Midbrain (tissue), 1 donor: ENCODE measurements around the gene MTMR6.

Experiments
- DNase-seq: peaks from one replicate; lab custom pipeline; 2025; lab: John Stamatoyannopoulos, UW

MTMR6 gene

DNA sequence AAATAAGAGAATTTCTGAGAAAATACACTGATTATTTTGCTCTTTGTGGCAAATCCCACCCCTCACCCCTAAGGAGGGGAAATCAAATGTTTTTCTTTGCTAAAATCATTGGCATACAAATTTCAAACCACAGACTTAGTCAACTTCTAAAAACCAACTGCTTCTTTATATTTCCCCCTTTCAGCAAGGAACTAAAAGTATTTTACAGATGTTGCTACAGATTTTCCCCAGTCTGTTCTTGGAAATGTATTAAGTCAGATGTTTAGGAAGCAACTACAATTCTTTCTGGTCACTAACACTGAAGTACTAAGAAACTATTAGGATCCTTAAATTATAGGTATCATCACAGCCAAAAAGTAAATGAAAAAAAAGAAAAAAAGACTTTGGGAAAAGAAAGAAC, 6.9 kb downstream of the MTMR6 start:
- DNase-seq: no peak

DNA sequence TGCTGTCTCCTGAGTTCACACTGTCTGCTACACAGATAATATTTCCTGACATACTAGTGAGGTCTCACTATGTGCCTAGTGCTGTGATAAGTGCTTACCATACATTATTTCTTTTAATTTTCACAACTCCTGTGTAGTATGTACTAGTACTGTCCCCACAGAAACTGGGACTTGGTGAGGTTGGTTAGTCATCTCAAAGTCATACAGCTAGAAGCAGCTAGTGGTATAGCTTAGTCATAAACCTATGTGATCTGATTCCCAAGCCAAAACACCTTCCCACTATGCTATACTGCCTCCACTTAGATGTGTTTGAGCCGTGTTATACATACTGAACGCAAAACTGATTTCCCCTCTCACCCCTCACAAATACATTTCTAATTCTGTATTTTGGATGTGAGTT, 10.5 kb downstream of the MTMR6 start:
- no peak for DNase-seq

DNA sequence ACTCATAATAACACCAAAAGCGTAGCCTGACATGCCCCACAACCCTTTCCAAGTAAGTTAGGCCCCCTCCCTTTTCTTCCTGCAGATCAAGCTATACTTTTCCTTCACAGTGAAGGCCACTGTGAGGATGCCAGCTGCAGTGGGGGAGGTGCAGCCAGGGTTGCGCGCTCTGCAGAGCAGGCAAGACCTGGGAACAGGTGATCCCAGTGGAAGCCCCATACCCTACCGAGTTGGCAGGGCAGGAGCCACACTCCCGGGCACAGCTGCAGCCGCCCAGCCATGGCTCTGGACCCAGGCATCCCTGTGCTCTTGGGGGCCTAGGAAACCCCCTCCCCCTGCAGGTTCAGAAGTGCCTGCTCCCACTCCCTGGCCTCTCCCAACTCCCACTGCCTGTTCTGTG, 18.7 kb downstream of the MTMR6 start:
- DNase-seq: no peak

DNA sequence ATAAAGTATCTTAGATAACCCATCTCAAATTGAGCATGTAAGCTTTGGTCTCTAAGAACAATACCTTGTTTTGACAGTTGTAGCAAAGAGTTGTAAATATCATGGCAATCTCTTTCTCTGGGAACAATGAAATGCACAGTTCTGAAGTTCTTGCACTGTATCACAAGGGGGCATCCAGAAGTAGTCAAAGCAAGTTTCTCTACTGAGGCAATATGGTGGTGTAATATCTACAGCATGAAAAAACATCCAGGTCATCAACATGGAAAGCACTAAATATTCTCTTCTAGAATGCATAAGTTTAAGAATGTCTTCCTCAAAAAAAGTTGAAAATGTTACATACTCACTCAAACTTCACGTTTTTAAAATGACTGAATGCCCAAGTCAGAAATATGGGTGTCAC, 19.6 kb downstream of the MTMR6 start:
- DNase-seq: peak; percentile 12

DNA sequence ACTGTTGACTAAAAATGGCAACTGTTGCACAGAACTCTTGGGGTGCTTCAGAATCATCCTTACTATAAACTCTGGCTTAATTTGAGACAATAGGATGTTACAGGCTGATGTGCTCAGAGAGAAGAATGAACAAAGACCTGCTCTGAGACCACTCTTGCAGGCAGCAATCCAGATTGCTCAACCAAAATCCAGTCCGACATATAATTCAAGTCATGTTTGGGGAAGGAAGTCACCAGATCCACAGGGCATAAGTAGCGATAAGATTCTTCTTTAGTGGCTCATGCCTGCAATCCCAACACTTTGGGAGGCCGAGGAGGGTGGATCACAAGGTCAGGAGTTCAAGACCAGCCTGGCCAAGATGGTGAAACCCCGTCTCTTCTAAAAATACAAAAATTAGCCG, 20.6 kb downstream of the MTMR6 start:
- DNase-seq: no peak

DNA sequence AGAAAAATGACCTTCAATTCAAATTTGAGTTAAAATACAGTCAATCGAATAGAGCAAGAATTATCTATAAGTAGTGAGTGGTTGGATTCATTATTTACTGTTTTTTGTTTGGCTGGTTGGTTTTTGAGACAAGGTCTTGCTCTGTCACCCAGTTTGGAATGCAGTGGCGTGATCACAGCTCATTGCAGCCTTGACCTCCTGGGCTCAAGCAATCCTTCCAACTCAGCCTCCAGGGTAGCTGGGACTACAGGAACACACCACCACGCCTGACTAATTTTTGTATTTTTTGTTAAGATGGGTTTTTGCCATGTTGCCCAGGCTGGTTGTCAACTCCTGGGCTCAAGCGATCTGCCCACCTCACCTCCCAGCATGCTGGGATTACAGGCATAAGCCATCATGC, 25.0 kb downstream of the MTMR6 start:
- DNase-seq: no peak

DNA sequence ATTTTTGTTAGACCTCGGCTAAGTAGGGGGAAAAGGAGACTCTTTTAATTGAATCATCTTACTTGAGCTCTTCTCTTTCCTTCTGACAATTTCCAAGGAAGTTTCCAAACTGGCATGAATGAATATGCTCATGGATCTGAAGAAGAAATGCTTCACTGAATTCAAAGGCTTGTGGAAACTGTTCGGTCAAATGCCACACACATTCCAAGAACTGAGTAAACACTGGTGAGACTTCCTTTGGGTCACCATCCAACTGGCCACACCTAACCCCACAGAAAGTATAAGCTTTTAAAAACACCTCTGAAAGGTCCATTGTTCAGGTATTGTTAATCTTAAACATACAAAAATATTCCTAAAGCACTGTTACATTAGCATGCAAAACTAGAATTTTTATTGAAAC, 33.6 kb downstream of the MTMR6 start:
- DNase-seq: no peak

DNA sequence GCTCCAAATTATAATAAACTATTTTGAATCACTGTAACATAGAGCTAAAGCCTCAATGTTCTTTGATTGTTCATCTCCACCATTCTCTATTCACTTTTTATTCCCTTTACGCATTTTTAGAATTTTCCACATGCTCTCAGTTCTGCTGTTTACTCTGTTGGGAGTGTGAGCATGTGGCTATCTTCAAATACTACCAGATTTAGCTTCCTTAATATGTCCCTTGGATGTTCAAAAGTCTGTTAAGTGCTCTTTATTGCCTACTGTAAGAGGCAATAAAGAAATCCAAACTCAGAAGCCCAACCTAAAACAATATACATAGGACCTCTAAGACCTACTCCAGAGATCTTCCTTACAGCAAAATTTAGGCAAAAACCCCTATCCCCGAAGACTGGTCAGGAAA, 34.5 kb downstream of the MTMR6 start:
- DNase-seq: no peak

DNA sequence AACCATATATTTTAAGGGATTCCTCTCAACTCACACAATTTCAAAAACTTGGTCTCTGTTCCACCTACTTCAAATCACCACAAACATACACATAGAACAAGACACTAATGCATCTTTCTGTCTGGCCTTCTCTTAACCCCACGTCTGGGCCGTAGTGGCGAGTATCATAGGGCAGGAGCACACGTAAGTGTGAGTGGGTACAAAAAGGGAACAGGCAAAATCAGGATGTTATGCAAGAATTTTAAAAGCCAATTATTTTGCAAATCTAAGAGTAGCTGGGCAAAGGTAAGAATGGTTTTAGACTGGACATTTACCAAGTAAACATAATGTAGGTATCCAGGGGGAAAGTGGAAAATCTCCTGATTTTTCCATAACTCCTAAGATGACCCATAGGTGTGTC, 35.1 kb downstream of the MTMR6 start:
- no peak for DNase-seq

DNA sequence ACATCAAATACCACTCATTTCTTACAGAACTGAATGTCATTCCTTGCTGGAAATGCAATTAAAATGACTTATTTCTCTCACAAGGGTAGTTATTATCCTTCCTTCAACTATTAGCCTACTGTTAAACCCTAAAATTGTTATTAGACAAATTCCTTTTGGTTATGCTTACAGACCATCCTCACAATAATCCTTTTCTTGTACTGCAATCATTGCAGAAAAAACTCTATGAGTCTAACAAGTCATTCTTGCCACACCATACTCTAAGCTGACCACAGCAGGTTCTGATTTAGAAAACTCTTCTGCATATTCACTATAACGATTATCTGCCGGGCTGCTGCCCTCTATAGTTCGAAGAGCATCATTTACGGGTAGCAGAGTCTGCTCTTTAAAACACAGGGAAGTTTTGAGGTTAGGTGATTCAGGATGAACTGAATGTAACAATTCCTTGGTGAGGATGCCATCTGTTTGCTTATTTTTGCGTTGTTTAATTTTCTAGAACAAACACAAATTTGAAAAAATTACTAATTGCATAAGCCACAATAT, 38.2 kb downstream of the MTMR6 start:
- DNase-seq: peak; percentile 82

DNA sequence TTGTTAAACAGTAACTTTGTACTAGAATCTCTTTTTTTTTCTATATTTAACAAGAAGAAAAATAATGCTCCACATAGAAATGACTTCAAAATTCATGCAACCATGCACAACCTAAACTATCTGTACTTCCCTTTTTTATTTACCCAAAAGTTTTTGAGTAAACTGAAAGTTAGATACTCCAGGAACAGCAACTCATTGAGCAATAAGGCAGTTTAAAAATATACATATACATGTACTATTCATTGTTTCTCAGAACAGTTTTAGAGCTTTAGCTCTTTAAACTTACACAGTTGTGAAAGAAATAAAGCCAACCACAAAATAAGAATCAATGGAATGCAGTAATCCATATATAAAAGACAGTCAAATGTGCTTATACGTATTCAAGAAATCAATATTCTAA, 39.2 kb downstream of the MTMR6 start:
- DNase-seq: no peak

DNA sequence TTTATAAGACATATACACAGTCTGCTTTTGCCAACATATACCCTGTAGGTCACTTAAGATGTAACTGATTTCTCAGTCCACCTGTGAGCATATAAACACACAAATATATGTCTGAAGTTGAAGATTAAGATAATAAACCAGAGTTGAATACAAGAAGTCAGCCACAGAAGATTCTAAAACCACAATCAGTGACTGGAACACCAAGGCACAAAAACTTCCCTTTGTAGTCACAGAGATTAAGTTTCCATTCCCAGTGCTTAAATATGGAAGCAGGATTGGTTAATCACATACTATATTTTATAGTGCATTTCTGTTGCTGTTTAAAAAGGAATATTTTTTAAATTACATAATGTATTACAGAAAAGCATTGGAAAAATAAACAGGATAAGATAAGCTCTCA, 39.9 kb downstream of the MTMR6 start:
- no peak for DNase-seq

DNA sequence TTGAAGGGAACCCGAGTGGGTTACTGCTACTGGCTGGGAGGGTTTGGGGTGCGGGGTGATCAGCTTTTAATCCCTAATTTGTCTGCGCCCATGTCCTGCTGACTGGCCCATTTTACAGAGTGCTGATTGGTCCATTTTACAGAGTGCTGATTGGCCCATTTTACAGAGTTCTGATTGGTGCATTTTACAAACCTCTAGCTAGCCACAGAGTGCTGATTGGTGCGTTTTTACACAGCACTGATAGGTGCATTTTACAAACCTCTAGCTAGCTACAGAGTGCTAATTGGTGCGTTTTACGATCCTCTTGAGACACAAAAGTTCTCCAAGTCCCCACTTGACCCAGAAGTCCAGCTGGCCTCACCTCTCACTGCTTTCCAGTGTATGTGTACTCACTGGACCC, 43.2 kb downstream of the MTMR6 start:
- DNase-seq: no peak

DNA sequence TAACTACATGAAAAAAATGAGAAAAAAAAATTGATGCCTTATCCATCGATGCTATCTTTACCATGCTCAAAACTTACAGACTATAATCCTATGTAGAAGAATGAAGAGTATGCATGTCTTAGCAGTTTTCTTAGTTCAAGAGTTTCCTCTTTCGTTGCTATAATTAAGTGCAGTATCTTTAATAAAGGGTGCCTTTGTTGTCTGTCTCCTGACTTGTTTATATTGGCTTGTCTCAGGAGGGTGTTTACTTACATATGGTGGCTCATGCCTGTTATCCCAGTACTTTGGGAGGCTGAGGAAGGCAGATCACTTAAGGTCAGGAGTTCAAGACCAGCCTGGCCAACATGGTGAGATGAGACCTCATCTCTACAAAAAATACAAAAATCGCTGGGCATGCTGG, 44.3 kb downstream of the MTMR6 start:
- DNase-seq: no peak

DNA sequence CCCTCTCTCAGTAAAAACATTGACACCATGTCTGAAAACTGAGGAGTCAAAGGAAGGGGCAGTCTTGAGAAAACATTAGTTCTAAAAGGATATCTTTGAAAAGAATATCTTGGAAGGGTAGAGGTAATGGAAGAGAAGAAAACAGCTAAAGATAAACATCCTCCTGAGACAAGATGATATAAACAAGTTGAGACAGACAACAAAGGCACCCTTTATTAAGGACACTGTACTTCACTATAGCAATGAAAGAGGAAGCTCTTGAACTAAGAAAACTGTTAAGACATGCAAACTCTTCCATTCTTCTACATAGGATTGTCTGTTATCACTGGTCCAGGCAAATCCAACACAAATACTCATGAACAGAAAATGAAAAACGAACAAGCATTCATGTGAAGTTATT, 46.3 kb downstream of the MTMR6 start:
- no peak for DNase-seq

DNA sequence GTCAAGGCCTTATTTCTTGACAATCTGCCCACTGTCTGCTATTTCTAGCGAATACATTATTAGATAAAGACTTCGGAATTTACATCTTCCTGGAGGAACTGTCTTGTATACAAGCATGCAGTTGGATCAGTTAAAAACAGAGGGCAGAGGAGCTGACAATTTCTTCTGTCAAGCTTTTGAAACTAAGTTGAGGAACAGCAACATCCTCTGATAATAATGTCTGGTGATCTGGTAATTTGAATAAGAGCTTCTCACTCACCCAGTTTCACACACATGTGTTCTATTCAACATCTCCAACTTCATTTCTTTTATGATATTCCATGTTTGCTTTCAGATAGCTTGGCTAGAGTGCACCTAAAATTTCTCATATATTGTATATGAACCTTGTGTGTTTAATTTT, 50.2 kb downstream of the MTMR6 start:
- DNase-seq: no peak

DNA sequence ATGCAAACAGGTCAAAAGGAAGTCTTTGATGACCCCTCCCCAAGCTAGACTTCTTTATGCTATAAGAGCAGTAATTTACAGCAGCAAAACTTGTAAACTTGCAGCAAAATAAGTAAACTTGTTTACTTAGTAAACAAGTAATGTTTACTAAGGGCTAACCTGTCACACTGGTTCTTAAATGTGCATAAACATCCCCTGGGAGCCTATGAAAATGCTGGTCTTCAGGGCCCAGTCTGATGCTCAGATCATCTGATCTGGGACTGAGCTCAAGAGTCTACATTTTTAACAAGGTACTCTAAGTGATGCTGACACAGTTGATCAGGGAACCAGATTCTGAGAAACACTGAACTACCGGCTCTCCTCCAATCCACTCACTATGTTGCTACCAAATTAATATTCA, 53.4 kb downstream of the MTMR6 start:
- no peak for DNase-seq

DNA sequence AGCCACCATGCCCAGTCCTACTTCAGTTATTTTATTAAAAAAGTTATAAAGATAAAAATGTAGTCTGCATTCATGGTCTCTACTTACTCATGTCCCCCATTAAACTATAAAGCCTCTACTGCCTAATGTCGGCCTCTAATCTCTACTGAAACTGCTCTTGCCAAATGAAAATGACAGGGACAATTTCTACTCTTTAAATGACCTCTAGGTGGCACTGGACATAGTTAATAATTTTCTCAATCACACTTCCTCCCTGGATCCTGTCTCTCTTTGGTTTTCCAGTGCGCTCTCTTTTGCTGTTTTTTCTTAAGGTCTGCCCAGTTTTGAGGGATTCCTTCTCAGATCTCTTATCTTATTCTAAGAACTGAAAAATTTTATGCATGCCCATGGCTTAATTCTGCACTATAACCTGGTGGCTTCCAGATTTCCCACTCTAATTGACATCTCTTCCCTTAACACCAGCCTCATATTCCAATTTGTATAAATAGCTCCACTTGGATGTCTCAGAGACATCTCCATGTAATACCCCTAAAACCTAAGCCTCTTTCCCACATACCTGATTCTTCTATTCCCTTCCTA, 54.3 kb downstream of the MTMR6 start:
- DNase-seq: peak; percentile 63

DNA sequence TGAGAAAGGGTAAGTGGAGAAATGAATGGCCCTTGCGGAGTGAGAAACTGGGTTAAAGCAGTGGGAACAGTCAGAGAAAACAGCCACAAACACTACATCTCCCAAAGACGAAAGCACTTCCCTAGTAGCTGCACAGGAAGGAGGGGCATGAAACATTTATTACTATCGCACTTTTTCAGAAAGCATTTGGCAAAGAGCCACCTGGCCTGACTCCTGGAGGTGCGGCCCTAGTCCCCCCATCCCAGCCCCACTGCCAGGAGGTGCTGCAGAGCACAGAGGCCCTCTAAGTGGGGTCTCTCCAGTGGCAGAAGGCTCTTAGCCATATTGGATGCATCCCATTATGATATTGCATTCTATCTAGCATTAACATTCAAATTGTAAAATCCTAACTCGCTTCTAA, 55.8 kb downstream of the MTMR6 start:
- DNase-seq: no peak

DNA sequence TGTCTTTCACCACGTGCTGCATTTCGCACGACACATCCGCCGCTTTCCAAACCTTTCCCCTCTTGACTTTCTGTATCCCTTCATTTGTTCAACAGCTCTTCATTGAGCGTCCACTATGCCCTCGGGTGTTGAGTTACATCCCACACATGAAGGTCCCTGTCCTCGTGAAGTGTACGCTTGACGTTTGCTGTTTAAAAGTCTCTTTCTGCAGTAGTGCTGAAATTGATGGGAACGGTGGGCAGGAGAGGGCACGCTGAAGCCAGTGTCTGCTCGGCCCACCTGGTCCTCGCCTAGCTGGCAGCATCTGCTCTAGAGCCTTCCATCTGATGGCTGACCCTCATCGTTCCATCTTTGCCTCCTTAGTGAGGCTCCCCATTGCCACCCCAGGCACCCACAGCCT, 59.6 kb downstream of the MTMR6 start:
- DNase-seq: no peak

DNA sequence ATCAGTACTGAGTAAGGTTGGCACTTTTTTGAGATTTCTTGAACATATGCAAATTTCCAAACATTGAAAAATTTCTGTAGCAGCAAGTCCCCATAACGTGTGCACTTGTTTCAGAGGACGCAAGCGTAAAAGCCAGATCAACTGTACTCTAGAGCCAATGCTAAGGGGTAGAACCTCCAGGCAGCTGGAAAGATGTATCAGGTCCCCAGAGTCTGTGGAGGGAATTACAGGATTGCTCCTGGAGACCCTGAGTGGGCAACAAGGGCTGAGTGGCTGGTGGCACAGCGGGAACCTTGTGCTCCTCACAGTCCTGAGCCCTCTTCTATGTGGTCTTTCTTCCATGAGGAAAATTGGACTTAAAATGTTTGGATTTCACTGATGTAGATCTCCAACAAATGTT, 61.3 kb downstream of the MTMR6 start:
- no peak for DNase-seq

DNA sequence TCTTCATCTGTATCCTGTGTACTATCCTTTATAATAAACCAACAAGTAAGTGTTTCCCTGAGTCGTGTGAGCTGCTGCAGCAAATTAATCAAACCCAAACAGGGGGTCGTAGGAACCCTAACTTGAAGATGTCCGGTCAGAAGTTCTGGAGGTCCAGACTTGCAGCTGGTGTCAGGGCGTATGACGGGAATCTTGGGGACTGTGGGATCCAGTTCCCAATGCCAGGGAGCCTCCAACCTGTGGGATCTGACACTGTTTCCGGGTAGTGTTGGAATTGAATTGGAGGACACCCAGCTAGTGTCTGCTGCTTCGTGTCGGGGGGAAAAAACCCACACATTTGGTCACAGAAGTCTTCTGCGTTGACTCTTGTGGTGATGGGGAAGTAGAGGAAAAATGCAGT, 63.1 kb downstream of the MTMR6 start:
- DNase-seq: no peak

DNA sequence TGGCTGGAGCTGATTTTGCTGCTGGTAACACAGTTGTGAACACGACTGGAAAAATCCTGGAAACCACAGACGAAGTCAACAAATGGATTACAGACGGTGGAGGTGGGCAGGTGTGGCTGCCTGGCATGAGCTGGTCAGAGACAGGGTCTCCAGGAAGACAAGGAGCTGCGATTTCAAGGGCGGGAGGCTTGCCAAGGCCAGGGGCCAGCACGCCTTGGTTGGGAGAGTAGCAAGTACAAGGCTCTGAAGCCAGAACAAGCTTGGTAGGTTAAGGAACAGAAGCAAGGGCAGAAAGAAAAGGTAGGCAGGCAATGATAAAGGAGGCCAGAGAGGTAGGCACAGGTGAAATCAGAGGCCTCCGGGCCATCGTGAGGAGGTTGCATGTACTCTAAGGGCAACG, 64.5 kb downstream of the MTMR6 start:
- DNase-seq: no peak

DNA sequence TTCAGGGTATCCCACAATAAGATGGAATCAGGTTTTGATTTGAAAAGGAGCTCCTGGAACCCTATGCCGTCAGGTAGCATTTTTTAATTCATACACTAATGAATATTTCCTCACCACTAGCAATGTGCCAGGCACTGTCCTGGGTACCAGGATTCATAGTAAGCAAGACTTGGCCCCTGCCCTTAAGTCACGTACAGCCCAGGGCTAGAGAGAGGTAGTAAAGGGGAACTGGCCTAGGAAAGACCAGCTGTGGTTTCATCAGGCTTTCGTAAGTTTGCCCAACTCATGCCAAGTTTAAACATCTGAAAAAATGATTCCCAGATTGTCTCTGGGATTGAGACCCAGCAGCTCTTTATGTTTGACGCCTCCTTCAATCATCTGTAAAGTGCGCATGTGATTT, 69.3 kb downstream of the MTMR6 start:
- DNase-seq: no peak
